Stimulated activated CD8-positive, alpha-beta memory T cell treated with anti-CD3 and anti-CD28 coated beads, Interleukin-4, amount 100 ng/mL, for 4 hours (primary cell): Measurements from ENCODE around the gene ALPI.

Experiments used
- DNase-seq, 2 donors: peaks; one replicate each; pipeline ENCODE4 v3.0.0-alpha.2; 2020; ENCODE audit warnings: low read depth in 2 of 2, low spot score in 1 of 2

Gene ALPI

DNA sequence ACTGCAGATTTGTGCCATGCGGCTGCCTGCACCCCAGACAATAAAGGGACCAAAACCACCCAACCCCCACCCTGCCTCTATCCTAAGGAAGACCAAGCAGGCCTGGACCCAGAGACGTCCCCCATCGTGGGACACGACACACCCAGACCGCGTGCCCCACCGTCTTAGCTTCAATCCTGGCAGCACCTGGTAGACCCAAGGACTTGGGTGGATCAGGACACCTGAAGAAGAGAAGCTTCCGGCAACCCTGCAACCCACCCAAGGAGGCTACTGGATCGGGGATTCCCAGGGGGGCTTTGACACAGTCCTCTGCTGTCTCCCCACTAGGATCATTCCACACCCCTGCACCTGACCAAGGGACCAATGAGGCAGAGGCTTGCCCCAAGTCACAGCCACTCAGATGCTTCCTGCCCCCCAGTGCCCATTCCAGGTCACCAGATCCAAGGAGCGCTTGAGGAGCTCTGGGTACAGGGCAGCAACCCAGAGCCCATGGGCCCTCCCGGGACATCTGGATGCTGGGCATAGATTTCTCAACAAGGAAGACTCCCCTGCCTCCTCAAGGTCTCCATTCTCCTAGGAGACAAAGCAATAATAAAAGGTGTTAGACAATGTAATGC lies 3.6 kb downstream of the ALPI start:
- no peak for DNase-seq

DNA sequence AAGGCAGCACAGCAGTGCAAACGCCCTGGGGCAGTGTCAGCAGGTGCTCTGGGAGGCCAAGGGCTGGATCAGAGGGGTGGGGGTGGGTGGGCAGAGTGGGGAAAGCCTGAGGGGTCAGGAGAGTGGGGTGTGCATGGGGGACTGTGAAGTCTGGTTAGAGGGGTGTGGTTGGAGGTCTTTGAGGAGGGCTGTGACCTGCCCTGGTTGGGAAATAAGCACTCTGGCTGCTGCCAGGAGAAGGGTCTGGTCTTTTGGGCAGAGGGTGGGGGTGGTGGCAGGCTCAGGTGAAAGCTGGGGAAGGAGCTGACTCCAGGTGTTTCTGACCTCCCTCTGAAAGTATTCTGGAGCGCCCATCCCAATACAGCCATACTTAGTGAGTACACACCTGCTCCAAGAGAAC lies 4.2 kb downstream of the ALPI start:
- no peak for DNase-seq

DNA sequence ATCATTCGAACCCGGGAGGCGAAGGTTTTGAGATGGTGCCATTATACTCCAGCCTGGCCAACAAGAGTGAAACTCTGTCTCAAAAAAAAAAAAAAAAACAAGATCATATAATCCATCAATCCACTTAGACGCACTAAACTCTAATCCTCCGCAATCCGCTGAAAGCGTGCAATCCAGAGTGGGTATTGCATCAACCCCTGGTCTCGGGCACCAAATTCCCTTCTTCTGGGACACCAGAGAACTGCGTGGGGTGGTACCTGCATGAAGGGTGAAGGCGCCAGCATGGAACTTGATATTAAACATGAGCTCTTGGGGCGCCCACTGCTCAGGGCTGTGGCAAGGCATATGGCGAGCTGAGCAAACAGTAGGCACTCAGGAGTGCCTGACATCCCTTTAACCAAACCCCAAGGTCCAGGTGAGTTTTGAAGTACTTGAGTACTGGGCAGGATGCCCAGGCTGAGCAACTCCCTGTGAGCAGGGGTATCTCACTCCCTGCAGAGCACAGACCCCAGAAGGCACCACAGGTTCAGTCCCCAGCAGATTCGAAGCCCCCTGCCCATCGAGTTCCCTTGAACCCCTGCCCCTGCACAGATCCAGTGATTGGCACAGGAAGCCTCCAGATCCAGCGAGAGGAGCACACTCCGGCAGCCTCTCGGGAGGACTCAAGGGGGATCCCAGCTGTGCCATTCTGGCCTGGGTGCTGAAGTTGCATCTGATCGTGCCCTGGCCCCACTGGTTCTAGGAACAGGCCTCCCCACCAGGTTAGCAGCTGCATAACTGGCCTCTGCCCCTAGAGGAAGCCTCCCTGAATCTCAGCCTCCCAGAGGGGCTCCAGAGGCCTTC lies 8.0 kb downstream of the ALPI start:
- no peak for DNase-seq

DNA sequence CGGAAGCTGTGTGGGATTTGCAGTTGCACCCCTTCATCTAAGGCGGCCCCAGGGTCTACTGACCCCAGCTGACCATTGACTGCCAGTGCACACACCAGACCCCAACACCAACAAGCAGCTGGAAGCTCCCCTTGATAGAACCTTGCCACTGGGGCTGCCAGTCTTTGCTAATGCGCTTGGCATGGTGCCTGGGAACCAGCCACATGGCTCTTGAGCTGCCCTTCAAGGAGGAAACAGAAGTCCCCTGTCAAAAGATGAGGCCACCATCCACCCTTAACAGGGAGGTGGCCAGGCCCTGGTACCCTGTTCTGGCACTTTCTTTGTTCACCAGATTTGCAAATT lies 8.6 kb downstream of the ALPI start:
- DNase-seq = no peak

DNA sequence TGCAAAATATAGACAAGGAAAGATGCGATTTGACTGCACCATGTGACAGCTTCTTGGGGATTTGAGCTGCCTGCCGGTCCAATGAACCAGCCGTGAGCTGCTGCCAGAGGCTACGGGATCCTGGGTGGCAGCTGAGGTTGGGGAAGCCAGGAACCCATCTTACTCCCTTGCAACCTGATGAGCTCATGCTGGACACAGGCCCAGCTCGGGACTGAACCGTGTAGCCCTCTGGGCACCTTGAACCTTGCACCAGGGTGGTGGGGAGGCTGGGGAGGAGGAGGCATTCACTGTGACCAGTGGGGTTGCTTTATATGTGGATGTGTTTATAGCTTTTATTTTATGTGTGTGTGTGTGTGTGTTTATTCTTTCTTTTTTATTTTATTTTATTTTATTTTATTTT lies 9.1 kb downstream of the ALPI start:
- no peak for DNase-seq

DNA sequence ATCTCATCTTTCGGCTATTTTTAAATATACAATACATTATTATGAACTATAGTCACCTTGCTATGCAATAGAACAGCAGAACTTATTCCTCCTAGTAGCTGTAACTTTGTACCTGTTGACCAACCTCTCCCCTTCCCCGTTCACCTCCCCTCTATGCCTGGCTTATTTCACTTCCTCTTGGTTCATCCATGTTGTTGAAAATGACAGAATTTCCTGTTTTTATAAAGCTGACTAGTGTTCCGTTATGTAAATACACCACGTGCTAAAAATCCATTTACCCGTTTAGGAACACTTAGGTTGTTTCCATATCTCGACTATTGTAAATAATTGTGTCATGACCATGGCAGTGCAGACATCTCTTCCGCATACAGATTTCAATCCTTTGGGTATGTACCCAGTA lies 10.3 kb downstream of the ALPI start:
- no peak for DNase-seq

DNA sequence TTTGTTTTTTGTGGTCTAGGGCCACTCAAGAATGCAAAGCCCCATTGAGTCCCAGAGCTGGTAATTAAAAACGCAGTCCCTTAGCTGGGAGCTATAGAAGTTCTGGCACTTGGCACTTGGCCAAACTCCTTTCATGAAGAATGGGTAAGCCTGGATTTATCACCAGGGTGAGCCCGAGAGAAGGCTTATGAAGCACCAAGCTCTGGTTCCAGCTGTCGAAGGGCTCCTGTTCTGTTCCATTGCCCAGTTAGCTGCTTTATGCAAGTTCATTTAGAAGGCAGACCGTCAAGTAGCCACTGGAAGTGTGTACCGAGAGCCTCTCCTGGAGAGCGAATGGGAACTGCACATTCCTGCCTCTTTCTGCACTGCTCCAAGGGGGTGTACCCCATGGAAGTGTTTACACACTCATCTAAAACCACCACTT lies 17.5 kb downstream of the ALPI start:
- DNase-seq = no peak

DNA sequence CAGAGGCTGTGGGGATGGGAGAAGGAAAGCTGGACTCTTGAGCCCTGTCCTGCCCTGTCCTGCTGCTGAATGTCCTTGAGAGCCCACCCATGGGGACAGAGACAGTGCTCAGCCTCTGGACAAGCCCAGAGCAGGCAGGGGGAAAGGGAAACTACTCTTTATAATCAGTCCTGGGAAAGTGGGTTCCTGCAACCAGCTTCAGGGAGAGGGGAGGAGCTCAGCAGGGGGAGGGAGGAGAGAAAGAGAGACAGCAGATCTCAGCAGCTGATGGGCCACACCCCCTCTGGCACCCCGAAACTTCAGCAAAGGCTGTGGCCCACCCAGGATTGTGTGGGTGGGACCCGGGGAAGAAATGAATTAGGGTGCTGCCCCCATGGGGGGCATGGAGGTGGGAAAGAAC lies 20.1 kb downstream of the ALPI start:
- DNase-seq = no peak

DNA sequence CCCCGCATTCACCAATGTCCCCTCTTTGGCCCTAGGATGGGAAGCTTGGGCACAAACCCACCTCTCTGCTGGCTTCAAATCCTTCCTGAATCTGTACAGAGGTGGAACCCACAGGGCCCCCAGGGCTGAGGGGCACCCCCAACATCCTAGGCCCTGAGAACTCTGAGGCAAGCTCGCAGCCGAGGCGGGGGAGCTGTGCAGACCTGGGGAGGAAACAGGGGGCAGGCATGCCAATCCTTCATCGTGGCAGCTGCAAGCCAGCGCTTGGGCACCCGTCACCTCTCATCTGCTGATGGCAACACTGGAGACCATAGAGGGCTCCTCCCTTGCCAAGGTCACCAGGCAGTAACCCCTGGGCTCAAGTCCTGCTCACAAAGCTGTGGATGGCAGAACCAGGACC lies 20.8 kb downstream of the ALPI start:
- DNase-seq = no peak

DNA sequence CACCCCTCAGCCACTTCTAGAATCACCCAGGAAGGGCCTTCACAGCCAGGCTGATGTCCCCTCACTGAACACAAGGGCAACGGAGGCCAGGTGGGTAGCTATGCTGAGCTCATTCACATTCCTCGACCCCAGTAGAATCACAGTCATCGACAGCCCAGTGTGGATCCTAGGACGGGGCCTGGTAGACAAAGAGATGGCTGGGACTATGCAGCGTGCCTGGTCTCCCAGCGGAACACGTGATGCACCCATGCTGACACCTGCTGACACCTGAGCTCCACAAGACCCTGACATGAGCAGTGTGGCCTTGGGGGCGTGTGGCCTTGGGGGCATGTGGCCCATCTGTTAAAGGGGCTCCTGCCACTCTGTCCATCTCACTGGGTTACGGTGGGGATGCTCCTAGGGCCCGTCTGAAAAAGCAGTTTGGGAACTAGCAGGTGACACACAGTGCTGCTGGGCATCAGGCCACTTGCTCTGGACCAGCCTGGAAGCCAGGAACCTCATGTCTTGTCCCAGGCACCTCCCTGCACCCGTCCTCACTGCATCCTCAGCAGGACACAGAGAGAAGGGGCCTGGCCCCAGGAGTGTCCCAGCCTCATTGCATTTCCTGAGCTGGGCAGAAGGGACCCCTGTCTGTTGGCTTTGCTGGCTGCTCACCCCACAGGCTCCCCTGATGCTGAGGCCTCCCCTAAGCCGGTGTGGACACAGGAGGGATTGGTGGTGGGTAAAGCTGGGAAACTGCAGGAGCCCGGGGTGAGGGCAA lies 22.0 kb downstream of the ALPI start:
- no peak for DNase-seq

DNA sequence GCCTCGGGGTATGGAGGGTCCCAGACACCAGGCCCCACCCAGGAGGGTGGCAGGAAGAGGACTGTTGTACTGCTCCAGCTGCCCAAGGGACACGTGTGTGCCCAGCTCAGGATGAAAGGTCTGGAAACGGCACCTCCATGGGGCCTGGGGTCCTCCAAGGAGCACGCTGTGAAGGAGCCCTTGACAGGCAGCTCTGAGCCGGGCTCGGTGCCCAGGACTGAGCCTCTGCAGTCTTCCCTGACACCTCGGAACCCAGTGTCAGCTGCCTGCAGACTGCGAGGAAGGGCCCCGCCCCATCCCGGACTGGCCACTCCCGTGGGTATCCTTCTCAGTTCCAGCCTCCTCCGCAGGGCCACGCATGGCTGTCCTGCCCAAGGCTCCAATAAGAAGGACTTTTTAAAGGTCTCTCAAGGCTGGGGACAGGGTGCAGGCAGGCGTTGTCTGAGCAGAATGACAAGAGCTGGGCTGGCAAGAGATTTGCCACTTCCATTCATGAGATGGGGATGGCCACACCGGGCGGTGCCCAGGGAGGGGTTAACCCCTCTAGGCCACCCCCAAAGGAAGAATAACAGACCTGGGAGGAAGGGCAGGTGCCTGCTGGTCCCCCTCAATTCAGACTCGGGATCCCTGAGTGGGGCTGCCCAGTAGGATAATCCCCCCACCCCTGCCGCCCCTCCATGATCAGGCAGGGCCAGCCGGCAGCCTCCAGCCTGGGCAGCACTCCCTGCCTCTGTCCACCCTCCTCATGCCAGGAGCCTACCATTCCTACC lies 22.8 kb downstream of the ALPI start:
- DNase-seq = no peak

DNA sequence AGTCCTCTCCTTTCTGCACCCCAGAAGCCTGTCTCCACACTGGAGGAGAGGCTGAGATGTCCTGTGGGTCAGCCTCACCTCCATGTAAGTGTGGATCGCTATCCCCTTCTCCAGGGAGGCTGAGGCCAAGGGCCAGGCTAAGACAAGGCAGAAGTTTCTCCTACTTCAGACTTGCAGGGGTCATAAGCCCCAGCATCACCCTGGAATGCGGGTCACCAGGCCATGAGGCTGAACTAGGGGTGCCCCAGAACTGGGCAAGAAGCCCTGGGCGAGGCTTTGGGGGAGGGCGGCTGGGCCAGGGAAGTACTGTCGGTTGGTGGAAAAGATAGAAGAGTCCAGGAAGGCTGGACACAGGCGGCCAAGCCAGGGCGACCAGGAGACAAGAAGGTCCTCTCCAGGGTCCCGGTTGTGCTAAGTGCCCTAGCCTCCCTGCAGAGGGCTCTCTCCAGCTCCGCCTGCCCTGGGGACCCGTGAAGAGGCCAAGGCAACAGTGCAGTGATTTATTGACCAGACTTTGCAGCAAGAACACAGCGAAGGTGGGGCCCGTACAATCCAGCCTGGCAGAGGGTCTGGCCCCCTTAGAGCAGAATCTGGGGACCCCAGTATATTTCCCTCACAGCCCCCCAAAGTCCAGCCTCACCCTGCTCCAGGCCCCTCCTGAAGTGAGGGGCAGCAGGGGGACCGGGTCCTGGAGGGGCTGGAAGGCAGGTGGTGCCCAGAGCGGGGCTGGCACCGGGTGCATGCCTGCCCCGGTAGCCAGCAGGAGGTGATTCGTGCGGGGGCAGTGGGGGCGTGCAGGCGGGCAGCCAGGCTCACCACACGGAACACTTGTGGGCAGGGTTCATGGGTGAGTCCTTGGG lies 23.6 kb downstream of the ALPI start:
- no peak for DNase-seq

DNA sequence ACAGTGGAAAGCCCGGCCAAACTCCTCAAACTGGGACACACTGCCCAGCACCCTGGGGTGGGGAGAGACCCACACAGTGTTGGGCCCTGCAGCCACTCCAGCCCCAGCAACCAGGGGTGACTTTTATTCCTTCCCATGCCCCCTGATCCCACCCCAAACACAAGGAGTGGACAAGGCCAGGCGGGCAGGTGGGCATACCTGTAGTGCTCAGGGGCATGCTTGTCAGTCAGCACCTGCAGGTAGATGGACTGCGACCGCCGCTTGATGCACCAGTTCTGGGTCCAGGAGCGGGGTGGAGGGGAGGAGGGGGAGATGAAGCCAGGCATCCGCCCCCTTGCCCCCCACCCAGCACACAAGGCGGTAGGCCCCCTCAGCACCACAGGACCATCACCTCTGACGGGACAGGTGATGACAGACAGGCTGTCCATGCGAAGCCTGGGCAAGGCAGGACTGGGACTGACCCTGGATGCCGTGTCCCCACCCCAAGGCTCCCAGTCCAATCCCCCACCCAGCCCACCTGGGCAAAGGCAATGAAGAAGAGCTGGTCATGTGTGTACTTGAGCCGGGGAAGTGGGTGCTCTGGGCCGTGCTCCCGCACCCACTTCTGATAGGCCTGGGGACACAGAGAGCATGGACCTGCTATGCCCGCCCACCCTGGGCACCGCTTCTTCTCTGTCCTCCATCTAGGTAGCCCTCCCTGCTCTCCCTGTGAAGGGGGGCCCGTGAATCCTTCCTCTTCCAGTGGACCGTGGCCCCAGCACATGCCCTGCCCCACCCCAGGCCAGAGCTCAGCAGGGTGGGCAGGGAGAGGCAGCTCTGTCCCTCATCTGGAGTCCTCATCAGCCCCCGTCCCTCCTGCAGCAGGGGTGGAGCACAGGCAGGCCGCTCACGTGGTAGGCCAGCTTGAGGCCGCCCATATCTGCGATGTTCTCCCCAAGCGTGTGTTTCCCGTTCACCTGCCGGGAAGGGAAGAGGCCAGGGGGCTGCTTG lies 24.5 kb downstream of the ALPI start:
- DNase-seq = no peak

DNA sequence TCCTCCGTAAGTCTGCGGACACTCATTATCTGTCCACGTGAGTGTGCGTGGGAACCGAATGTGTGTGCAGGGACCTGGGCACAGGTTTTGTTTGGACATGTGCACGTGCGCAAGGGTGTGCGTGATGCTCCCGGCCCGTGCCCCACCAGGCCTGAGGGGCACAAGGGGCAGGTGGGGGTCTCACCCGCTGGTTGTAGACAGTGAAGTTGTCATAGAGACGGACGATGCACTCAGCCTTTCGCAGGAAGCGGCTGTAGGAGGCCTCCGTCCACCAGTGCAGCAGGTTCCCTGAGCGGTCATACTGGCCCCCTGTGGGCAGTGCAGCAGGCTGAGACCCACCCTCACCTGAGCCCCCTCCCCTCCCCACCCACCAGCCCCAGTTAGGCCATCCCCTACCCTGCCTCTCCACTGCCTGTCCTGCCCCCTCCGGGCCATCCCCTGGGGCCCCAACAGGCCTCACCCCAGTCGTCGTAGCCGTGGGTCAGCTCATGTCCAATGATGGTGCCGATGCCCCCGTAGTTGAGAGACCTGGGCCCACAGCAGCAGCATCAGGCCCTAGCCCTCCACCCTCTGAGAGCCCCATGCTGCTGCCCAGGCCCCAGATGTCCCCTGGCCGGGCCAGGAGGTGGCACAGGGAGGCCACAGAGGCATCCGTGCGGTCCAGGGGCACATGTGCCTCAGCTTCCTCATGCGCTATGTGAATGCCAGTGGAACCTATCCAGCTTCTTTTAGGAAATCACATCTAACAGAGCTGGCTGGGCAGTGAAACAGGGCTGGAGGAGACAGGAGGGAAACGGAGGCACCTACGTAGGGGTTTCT lies 25.6 kb downstream of the ALPI start:
- no peak for DNase-seq

DNA sequence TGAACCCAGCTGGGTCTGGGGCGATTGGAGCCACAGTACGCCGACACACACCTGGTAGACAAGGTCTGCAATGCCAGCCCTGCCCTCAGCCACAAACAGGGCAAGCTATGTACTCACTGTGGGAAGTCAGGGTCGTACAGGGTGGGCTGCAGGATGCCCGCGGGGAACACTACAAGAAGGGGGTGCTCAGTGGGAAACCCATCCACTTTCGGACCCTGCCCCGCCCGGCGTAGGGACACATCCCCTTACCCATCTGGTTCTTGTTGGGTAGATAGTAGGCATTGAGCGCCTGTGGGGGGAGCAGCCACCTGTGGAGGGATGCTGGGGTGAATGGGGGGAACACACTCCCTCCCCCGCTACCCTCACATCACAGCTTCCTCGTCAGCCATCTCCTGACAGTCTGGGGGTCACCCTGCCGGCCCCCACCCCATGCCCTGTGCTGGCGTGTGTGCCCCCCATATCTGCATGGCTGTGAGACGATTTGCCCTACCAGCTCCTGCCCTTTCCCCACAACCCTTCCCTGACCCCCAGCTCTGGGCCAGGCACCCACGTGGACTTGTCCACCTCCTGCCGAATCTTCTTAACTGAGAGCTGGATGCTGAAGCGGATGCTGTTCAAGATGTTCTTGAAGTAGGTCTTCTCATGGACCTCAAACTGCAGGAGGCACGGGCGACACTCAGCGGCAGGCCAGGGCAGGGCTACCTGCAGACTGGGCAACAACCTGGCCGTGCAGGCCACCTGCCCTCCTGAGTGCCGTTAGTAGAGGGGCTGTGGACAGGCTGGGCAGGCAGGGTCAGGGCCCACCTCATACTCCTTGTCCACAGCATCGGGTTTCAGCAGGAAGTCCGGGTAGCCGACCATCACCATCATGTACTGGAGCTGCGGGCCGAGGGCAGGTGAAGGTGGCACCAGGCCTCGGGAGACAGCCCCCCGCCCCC lies 26.6 kb downstream of the ALPI start:
- DNase-seq = no peak

DNA sequence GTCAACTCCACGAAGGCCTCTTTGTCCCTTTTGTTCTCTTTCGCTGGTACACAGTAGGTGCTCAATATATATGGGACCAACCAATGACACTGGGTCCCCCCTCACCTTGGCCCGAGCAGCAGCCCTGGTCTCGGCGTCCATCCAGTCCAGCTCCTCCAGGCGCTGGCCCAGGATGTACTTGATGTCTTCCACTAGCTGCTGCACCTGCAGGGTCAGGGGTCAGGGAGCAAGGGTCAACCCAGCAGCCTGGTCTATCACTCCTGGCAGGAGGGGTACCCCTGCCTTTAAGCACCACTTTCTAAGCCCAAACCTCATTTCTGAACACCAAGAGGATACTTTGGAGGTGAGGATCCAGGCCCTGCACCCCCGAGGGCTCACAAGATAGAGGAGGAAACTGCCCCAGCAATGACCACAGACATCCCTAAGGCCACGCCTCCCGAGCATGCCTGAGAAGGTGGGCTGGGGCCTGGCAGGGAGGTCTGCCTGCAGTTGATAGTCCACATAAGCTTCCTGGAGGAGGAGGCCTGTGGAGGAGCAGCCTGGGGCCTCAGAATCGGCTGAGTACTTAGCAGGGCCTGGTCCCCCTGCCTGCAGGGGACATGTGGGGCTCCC lies 27.5 kb downstream of the ALPI start:
- DNase-seq = no peak
